Measurements from ENCODE around the gene SYNE3. TPM values are rescaled to one million over a fixed set of nuclear protein-coding genes. Genes with fewer than 3 reads are reported as not detected.

Gene SYNE3
- total and polyA plus RNA-seq, 9 of the 15 experiments (the other 6 are each of a cell fraction or from before 2014, with no cell fraction given): 0.04 to 3.1 (median 0.55) TPM

DNA sequence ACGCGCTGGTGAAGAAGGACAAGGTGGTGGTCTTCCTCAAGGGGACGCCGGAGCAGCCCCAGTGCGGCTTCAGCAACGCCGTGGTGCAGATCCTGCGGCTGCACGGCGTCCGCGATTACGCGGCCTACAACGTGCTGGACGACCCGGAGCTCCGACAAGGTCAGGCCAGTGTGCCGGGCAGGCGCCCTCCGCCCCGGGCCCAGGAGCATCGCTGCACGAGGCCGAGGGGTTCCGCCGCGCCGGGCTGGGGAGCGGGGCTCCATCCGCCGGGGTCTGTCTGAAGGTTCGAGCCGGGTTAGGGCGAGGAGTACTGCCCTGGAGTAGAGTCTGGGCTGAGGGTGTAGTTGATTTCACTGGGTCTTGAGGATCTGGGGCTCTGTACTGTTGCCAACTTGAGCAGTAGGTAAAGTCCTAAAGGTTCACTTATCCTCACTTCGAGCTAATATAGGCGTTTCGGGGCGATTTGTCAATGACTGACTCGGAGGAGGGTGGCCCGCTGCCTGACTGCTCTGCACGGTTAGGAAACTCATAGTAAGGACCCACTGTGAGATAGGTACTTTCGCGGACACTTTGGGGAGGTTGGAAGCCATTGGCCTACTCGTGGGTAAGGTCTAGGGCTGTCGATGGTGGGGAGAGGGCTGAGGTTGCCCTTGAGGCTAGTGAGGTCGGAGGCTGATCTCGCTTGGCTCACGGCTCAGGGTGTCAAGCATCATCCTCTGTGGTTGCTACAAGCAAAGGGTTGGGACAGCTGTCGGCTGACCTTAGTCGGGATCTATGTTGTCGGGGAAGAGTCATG lies 19.0 kb upstream of the SYNE3 start (continued):
- TF ChIP-seq RBBP5 (IDR thresholded peaks at IDR 0.05; ENCODE audit: borderline replicate concordance, insufficient read depth, low read length, poor library complexity, severe bottlenecking): peak; percentile 71
- TF ChIP-seq MYC (IDR thresholded peaks at IDR 0.05; ENCODE audit: low read depth, low read length): peak; percentile 6; the same call in 1 of the 2 replicates
- TF ChIP-seq MYC (CRISPR knock-in tag; IDR thresholded peaks at IDR 0.05; ENCODE audit: borderline replicate concordance, low read depth): no peak
- TF ChIP-seq, protein P1, sequence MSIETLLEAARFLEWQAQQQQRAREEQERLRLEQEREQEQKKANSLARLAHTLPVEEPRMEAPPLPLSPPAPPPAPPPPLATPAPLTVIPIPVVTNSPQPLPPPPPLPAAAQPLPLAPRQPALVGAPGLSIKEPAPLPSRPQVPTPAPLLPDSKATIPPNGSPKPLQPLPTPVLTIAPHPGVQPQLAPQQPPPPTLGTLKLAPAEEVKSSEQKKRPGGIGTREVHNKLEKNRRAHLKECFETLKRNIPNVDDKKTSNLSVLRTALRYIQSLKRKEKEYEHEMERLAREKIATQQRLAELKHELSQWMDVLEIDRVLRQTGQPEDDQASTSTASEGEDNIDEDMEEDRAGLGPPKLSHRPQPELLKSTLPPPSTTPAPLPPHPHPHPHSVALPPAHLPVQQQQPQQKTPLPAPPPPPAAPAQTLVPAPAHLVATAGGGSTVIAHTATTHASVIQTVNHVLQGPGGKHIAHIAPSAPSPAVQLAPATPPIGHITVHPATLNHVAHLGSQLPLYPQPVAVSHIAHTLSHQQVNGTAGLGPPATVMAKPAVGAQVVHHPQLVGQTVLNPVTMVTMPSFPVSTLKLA (conservative IDR thresholded peaks at IDR 0.05): no peak
- no peak for TF ChIP-seq NR2F6 (CRISPR knock-in tag; IDR thresholded peaks at IDR 0.05)
- TF ChIP-seq NFATC3 (IDR thresholded peaks at IDR 0.05): no peak
- TF ChIP-seq, protein P2, sequence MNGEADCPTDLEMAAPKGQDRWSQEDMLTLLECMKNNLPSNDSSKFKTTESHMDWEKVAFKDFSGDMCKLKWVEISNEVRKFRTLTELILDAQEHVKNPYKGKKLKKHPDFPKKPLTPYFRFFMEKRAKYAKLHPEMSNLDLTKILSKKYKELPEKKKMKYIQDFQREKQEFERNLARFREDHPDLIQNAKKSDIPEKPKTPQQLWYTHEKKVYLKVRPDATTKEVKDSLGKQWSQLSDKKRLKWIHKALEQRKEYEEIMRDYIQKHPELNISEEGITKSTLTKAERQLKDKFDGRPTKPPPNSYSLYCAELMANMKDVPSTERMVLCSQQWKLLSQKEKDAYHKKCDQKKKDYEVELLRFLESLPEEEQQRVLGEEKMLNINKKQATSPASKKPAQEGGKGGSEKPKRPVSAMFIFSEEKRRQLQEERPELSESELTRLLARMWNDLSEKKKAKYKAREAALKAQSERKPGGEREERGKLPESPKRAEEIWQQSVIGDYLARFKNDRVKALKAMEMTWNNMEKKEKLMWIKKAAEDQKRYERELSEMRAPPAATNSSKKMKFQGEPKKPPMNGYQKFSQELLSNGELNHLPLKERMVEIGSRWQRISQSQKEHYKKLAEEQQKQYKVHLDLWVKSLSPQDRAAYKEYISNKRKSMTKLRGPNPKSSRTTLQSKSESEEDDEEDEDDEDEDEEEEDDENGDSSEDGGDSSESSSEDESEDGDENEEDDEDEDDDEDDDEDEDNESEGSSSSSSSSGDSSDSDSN (IDR thresholded peaks at IDR 0.05; ENCODE audit: borderline replicate concordance in 1 of 2, low read depth in 2 of 2, low read length in 2 of 2): 0 out of 4 replicates have a peak, but pooled peaks of 1 of the 2 experiments have one; percentile 1
- TF ChIP-seq HDAC8 (tag; IDR thresholded peaks at IDR 0.05): no peak
- 0 out of 2 replicates have a peak, but pooled peaks have one; percentile 20 for TF ChIP-seq ESRRA (IDR thresholded peaks at IDR 0.05; ENCODE audit: borderline replicate concordance, low read depth)
- TF ChIP-seq, protein P3, sequence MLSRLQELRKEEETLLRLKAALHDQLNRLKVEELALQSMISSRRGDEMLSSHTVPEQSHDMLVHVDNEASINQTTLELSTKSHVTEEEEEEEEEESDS (CRISPR knock-in tag; IDR thresholded peaks at IDR 0.05): no peak
- no peak for TF ChIP-seq NCOA6 (IDR thresholded peaks at IDR 0.05)
- TF ChIP-seq POLR2B (IDR thresholded peaks at IDR 0.05; ENCODE audit: low read depth, partially characterized antibody): no peak
- no peak for TF ChIP-seq MBD2 (IDR thresholded peaks at IDR 0.05; ENCODE audit: borderline replicate concordance, low read depth)
- no peak for TF ChIP-seq HDAC3 (IDR thresholded peaks at IDR 0.05; ENCODE audit: borderline replicate concordance, partially characterized antibody)
- TF ChIP-seq NCOA2 (IDR thresholded peaks at IDR 0.05; ENCODE audit: partially characterized antibody in 2 of 2): no peak
- TF ChIP-seq CXXC5 (CRISPR knock-in tag; IDR thresholded peaks at IDR 0.05): no peak
- TF ChIP-seq XRCC3 (IDR thresholded peaks at IDR 0.05): no peak
- TF ChIP-seq HCFC1 (IDR thresholded peaks at IDR 0.05; ENCODE audit: low read depth, low read length): no peak
